Muscle of back (tissue), 11 donors: ENCODE measurements around the gene IRF5. TPM values are rescaled to one million over a fixed set of nuclear protein-coding genes. Genes with fewer than 3 reads are reported as not detected.
"Not testable (repeated sequence)": the region's sequence is repeated elsewhere in the genome, so short reads cannot be mapped to it uniquely, and the experiment has no call there.

ENCODE experiments used
- DNase-seq, 3 donors: peaks; one replicate each; pipeline versions ENCODE4 v3.0.0 to v3.0.0-alpha.2; 2013
- polyA plus RNA-seq, 10 donors: library from polyadenylated mRNA; unstranded; fragments of 120-200 nt; gene quantifications; one replicate each; pipeline ENCODE4 v1.2.1, GENCODE V29; 2013; ENCODE audit not compliant: insufficient read length in 10 of 10

The IRF5 gene
- polyA plus RNA-seq, 10 donors: 1.5 to 3.3 (median 2.3) TPM

- peak in 1 of 3 donors; percentile 42 for DNase-seq
Observed at GRCh38 chr7:128938544-128939074, 882 bp downstream of the IRF5 start.

- DNase-seq: no peak
Observed at GRCh38 chr7:128939075-128939860, 1.5 kb downstream of the IRF5 start.

- no peak for DNase-seq
Observed at GRCh38 chr7:128939861-128940410, 2.2 kb downstream of the IRF5 start.

- peak in 2 of 3 donors; percentile 24 to 48 for DNase-seq
Observed at GRCh38 chr7:128940494-128941322, 3.0 kb downstream of the IRF5 start.

- DNase-seq: no peak
Observed at GRCh38 chr7:128941323-128941890, 3.7 kb downstream of the IRF5 start.

GRCh38 chr7:128941946-128942526 is 4.3 kb downstream of the IRF5 start:
- DNase-seq: no peak

GRCh38 chr7:128943251-128943650 is 5.5 kb downstream of the IRF5 start:
- not testable (repeated sequence) for DNase-seq

- DNase-seq: no peak
Observed at GRCh38 chr7:128944487-128945236, 6.9 kb downstream of the IRF5 start.

- DNase-seq: no peak
Observed at GRCh38 chr7:128945668-128946366, 8.1 kb downstream of the IRF5 start.

- DNase-seq: no peak
Observed at GRCh38 chr7:128946936-128947830, 9.5 kb downstream of the IRF5 start.

- no peak for DNase-seq
Observed at GRCh38 chr7:128947854-128948253, 10.1 kb downstream of the IRF5 start.

GRCh38 chr7:128948312-128948973 is 10.7 kb downstream of the IRF5 start:
- DNase-seq: no peak

GRCh38 chr7:128948976-128949760 is 11.4 kb downstream of the IRF5 start:
- no peak for DNase-seq

- DNase-seq: no peak
Observed at GRCh38 chr7:128951296-128951695, 13.6 kb downstream of the IRF5 start.

- no peak for DNase-seq
Observed at GRCh38 chr7:128954150-128954549, 16.4 kb downstream of the IRF5 start.

- peak; percentile 19 to 51 (median 51) for DNase-seq
Observed at GRCh38 chr7:128954830-128955802, 17.4 kb downstream of the IRF5 start.
